ENCODE results near the gene ANAPC5. TPM values are rescaled to one million over a fixed set of nuclear protein-coding genes. Genes with fewer than 3 reads are reported as not detected.

The ANAPC5 gene
- 100 to 1,000 TPM; 122 TPM for total RNA-seq

- TF ChIP-seq CTCF (IDR thresholded peaks at IDR 0.05): no peak
- POLR2A ChIA-PET: interaction anchor here (0.6 to 5.6 kb wide), 12 partner anchors 10 to 1060 kb away, joined by 3 to 47 read pairs (median 3); partner anchors contain the start of genes RNF34 and RNU4-2
These were observed at the start of gene ANAPC5 for GRCh38 chr12:121351820-121352681. ANAPC5 (minus strand) TSS chr12:121352411; CDS start chr12:121352340, 71 bp downstream.

GRCh38 chr12:121400332-121401139 lies 48.3 kb upstream of the ANAPC5 start:
- peak overlapping the region; percentile 85 for H3K4me3 Mint-ChIP-seq
- POLR2A ChIA-PET: interaction anchor here (0.6 to 4.0 kb wide), 30 partner anchors 9 to 306 kb away, joined by 3 to 47 read pairs (median 4); partner anchors contain the start of genes ANAPC5 and CAMKK2
- peak; percentile 59 for ATAC-seq
- H3K27ac Mint-ChIP-seq: peak overlapping the region; percentile 93
- peaks cover 29% of the 10 kb centered on the region for H3K4me1 Mint-ChIP-seq (ENCODE audit: low read depth)
- H3K9me3 Mint-ChIP-seq: no peaks in the 10 kb centered on the region
- no peaks in the 10 kb centered on the region for H3K27me3 Mint-ChIP-seq
- intact Hi-C loops (cut with micrococcal nuclease): loop anchor here (2.0 to 5.0 kb wide), 2 partner anchors 48 to 68 kb away; partner anchors contain the start of gene ANAPC5
- TF ChIP-seq CTCF (IDR thresholded peaks at IDR 0.05): no peak
- H3K36me3 Mint-ChIP-seq (ENCODE audit: low read depth): peaks cover 21% of the 10 kb centered on the region
- CTCF ChIA-PET: interaction anchor here (0.7 to 4.5 kb wide), 11 partner anchors 9 to 66 kb away, joined by 3 to 27 read pairs (median 3); no protein-coding TSS in a partner anchor
- DNase-seq: peak; percentile 74

More at GRCh38 chr12:121351820-121352681, at the start of gene ANAPC5:
- CTCF ChIA-PET: interaction anchor here (1.1 to 1.7 kb wide), 4 partner anchors 17 to 273 kb away, joined by 4 to 10 read pairs (median 6); no protein-coding TSS in a partner anchor
- DNase-seq (peak; percentile 95), ATAC-seq (peak; percentile 98)
- Mint-ChIP-seq H3K27ac (peak within 1 kb of the TSS; percentile 99), H3K4me3 (peak within 1 kb of the TSS; percentile 93), H3K9me3 (no peaks in the 10 kb centered on the region), H3K36me3 (ENCODE audit: low read depth) (peaks cover 18% of the 10 kb centered on the region), H3K27me3 (no peaks in the 10 kb centered on the region), H3K4me1 (ENCODE audit: low read depth) (peaks cover 24% of the 10 kb centered on the region)
- intact Hi-C loops (cut with micrococcal nuclease): loop anchor here (2.0 to 10.0 kb wide), 2 partner anchors 49 to 113 kb away; partner anchors contain the start of gene RNF34

- DNase-seq (peak; percentile 99), ATAC-seq (peak; percentile 92)
- H3K4me1 Mint-ChIP-seq (ENCODE audit: low read depth): peaks cover 26% of the 10 kb centered on the region
- TF ChIP-seq CTCF (IDR thresholded peaks at IDR 0.05): no peak
- peak within 1 kb of the TSS; percentile 85 for H3K4me3 Mint-ChIP-seq
- H3K27ac Mint-ChIP-seq: peak within 1 kb of the TSS; percentile 93
- CTCF ChIA-PET: interaction anchor here (1.2 to 4.5 kb wide), 5 partner anchors 8 to 65 kb away, joined by 3 to 27 read pairs (median 4); no protein-coding TSS in a partner anchor
- peaks cover 17% of the 10 kb centered on the region for H3K36me3 Mint-ChIP-seq (ENCODE audit: low read depth)
- intact Hi-C loops (cut with micrococcal nuclease): loop anchor here (2.0 to 5.0 kb wide), 2 partner anchors 47 to 67 kb away; partner anchors contain the start of gene ANAPC5
- H3K27me3 Mint-ChIP-seq: no peaks in the 10 kb centered on the region
- POLR2A ChIA-PET: interaction anchor here (0.6 to 4.0 kb wide), 32 partner anchors 8 to 307 kb away, joined by 3 to 47 read pairs (median 3); partner anchors contain the start of genes ANAPC5 and CAMKK2
- no peaks in the 10 kb centered on the region for H3K9me3 Mint-ChIP-seq
These were observed 47.5 kb upstream of the ANAPC5 start, which contains the start of gene RNF34 for GRCh38 chr12:121399391-121400331. RNF34 (plus strand) TSS chr12:121400118; CDS start chr12:121400213, 95 bp downstream.

- H3K4me1 Mint-ChIP-seq (ENCODE audit: low read depth): peaks cover 25% of the 10 kb centered on the region
- peak overlapping the region; percentile 85 for H3K4me3 Mint-ChIP-seq
- intact Hi-C loops (cut with micrococcal nuclease): no loop called here
- no peak overlapping the region for H3K27ac Mint-ChIP-seq
- ChIA-PET POLR2A (interaction anchor here (1.0 kb wide), 1 partner anchor 185 kb away, joined by 3 read pairs; no protein-coding TSS in a partner anchor), CTCF (interaction anchor here (4.5 kb wide), 1 partner anchor 64 kb away, joined by 27 read pairs; no protein-coding TSS in a partner anchor)
- no peaks in the 10 kb centered on the region for H3K27me3 Mint-ChIP-seq
- DNase-seq (no peak), ATAC-seq (no peak)
- no peaks in the 10 kb centered on the region for H3K9me3 Mint-ChIP-seq
- H3K36me3 Mint-ChIP-seq (ENCODE audit: low read depth): peaks cover 13% of the 10 kb centered on the region
- TF ChIP-seq CTCF (IDR thresholded peaks at IDR 0.05): no peak
These were observed 46.1 kb upstream of the ANAPC5 start for GRCh38 chr12:121398355-121398754.
